Panc1 (cell line): ENCODE results near the gene DDX27. TPM values are rescaled to one million over a fixed set of nuclear protein-coding genes. Genes with fewer than 3 reads are reported as not detected.
A peak's percentile ranks its signal among the peaks of the same experiment; 100 is the strongest.

Source experiments
- ATAC-seq: fragments of 200-7000 bp; cut with Tn5 transposase; 2 replicates; pipeline ENCODE4 v1.9.1; 2020; ENCODE audit warnings: mild to moderate bottlenecking, moderate library complexity
- BruUV-seq: library from RNA; stranded (reverse); fragments of 400-500 nt; replicated peaks from 2 replicates; lab custom pipeline; 2021; lab: Mats Ljungman, UMichigan
- CTCF ChIA-PET: fragments of 300-600 bp; sonication (Branson Sonifier 250); formaldehyde crosslinking; loops from one replicate; lab custom pipeline; 2022; ENCODE audit warnings: antibody characterized with exemption; lab: Charles Lee
- POLR2A ChIA-PET: fragments of 300-600 bp; sonication (Branson Sonifier 250); formaldehyde crosslinking; loops from one replicate; lab custom pipeline; 2022; ENCODE audit warnings: antibody characterized with exemption; lab: Charles Lee
- DNase-seq: peaks from one replicate; pipeline ENCODE4 v3.0.0-alpha.2; 2010; ENCODE audit warnings: low read depth, low spot score
- H3K27ac ChIP-seq: 2 replicates; pipeline ENCODE4 v1.5.1; 2011; ENCODE audit warnings: mild to moderate bottlenecking, low read length, inconsistent platforms
- H3K27me3 ChIP-seq: fragments of 200-500 bp; sonication (Bioruptor generic); 2 replicates; pipeline ENCODE4 v1.6.0; 2014; ENCODE audit warnings: low read length, inconsistent platforms; ENCODE audit not compliant: control insufficient read depth, insufficient read depth
- H3K36me3 ChIP-seq: fragments of 200-500 bp; sonication (Bioruptor generic); 2 replicates; pipeline ENCODE4 v1.5.1; 2014; ENCODE audit warnings: inconsistent platforms, mild to moderate bottlenecking, low read length, moderate library complexity; ENCODE audit not compliant: control insufficient read depth, insufficient read depth
- H3K4me1 ChIP-seq: 2 replicates; pipeline ENCODE4 v1.5.1; 2011; ENCODE audit warnings: inconsistent platforms, mild to moderate bottlenecking, low read length, moderate library complexity; ENCODE audit not compliant: control insufficient read depth, insufficient read depth
- H3K4me3 ChIP-seq, 2 experiments: 2 replicates each; pipeline ENCODE4 v1.5.1; 2011 to 2012; ENCODE audit warnings: low read depth in 2 of 2, low read length in 2 of 2, mild to moderate bottlenecking in 2 of 2, inconsistent platforms in 1 of 2, moderate library complexity in 1 of 2
- H3K9me3 ChIP-seq: fragments of 200-500 bp; sonication (Bioruptor generic); 2 replicates; pipeline ENCODE4 v1.5.1; 2014; ENCODE audit warnings: low read depth, mild to moderate bottlenecking, inconsistent platforms, low read length, moderate library complexity; ENCODE audit not compliant: control insufficient read depth, insufficient read depth
- POLR2AphosphoS5 ChIP-seq: IDR thresholded peaks from 2 replicates; pipeline ENCODE4 v1.6.1; 2012; ENCODE audit warnings: mild to moderate bottlenecking, low read depth, low read length, moderate library complexity
- SIN3A ChIP-seq: IDR thresholded peaks from 2 replicates; pipeline ENCODE4 v1.6.1; 2012; ENCODE audit warnings: low read depth, mild to moderate bottlenecking, low read length, moderate library complexity, borderline replicate concordance; ENCODE audit not compliant: insufficient read depth
- TCF7L2 ChIP-seq: IDR thresholded peaks from 2 replicates; pipeline ENCODE4 v1.6.1; 2011; ENCODE audit warnings: mild to moderate bottlenecking, low read depth, low read length, inconsistent platforms
- in situ Hi-C: cut with HindIII; loops from 2 replicates; pipeline ENCODE4 v1.10.0; 2016; ENCODE audit warnings: low sequenced_read_pairs, low pct_unique_long_range_greater_than_20kb
- intact Hi-C: fragments of 100-400 bp; cut with micrococcal nuclease; formaldehyde crosslinking; loops from one replicate; pipeline ENCODE4 v1.10.0; 2022; ENCODE audit not compliant: unreplicated experiment
- total RNA-seq: library from RNA; stranded (reverse); gene quantifications from one replicate; pipeline ENCODE4 v1.2.1, GENCODE V29; 2021; ENCODE audit not compliant: unreplicated experiment
- TF ChIP-seq, protein P1 (sequence below): fragments of 450-650 bp; IDR thresholded peaks from 2 replicates; pipeline ENCODE4 v1.5.1; 2017; ENCODE audit warnings: mild to moderate bottlenecking
- TF ChIP-seq, protein P2 (sequence below), 2 experiments: IDR thresholded peaks; 2 replicates each; pipeline ENCODE4 v1.6.1; 2011 to 2012; ENCODE audit warnings: low read depth in 2 of 2, control low read depth in 1 of 2, low read length in 1 of 2, mild to moderate bottlenecking in 1 of 2, moderate library complexity in 1 of 2; ENCODE audit not compliant: insufficient read depth in 1 of 2

Gene DDX27
- total RNA-seq, 1 experiment from 2014 or later, result 63.4 TPM

GRCh38 chr20:49290608-49291191 is 71.5 kb downstream of the DDX27 start:
- in situ Hi-C loops, result no loop called here
- POLR2A ChIA-PET, result interaction anchor here (0.7 to 0.9 kb wide), 2 partner anchors 12 to 1079 kb away, joined by 3 to 7 read pairs; no protein-coding TSS in a partner anchor
- ATAC-seq (peak; percentile 45), DNase-seq (no peak)
- BruUV-seq, result no TSS peak
- TF ChIP-seq POLR2AphosphoS5 (peak; percentile 45), SIN3A (0 out of 2 replicates have a peak, but pooled peaks have one; percentile 33)
- TF ChIP-seq, protein P1, sequence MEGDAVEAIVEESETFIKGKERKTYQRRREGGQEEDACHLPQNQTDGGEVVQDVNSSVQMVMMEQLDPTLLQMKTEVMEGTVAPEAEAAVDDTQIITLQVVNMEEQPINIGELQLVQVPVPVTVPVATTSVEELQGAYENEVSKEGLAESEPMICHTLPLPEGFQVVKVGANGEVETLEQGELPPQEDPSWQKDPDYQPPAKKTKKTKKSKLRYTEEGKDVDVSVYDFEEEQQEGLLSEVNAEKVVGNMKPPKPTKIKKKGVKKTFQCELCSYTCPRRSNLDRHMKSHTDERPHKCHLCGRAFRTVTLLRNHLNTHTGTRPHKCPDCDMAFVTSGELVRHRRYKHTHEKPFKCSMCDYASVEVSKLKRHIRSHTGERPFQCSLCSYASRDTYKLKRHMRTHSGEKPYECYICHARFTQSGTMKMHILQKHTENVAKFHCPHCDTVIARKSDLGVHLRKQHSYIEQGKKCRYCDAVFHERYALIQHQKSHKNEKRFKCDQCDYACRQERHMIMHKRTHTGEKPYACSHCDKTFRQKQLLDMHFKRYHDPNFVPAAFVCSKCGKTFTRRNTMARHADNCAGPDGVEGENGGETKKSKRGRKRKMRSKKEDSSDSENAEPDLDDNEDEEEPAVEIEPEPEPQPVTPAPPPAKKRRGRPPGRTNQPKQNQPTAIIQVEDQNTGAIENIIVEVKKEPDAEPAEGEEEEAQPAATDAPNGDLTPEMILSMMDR, result no peak
- peaks cover 34% of the 10 kb centered on the region for H3K4me1 ChIP-seq
- no peak overlapping the region for H3K4me3 ChIP-seq
- H3K9me3 ChIP-seq, result no peaks in the 10 kb centered on the region
- CTCF ChIA-PET, result interaction anchor here (1.1 kb wide), 1 partner anchor 30 kb away, joined by 3 read pairs; no protein-coding TSS in a partner anchor
- no peaks in the 10 kb centered on the region for H3K27me3 ChIP-seq
- intact Hi-C loops, result no loop called here
- peaks cover 38% of the 10 kb centered on the region for H3K36me3 ChIP-seq
- no peak overlapping the region for H3K27ac ChIP-seq

- no TSS peak for BruUV-seq
- Histone ChIP-seq H3K36me3 (peaks cover 33% of the 10 kb centered on the region), H3K27ac (no peak overlapping the region), H3K4me3 (no peak overlapping the region), H3K27me3 (no peaks in the 10 kb centered on the region), H3K4me1 (peaks cover 30% of the 10 kb centered on the region), H3K9me3 (no peaks in the 10 kb centered on the region)
- POLR2A ChIA-PET, result no interaction called here
- no peak for DNase-seq
- in situ Hi-C loops (no loop called here), intact Hi-C loops (no loop called here)
- TF ChIP-seq SIN3A (no peak), POLR2AphosphoS5 (no peak; the same call in 1 of the 2 replicates), TCF7L2 (no peak)
- TF ChIP-seq, protein P1, result no peak
- TF ChIP-seq, protein P2, sequence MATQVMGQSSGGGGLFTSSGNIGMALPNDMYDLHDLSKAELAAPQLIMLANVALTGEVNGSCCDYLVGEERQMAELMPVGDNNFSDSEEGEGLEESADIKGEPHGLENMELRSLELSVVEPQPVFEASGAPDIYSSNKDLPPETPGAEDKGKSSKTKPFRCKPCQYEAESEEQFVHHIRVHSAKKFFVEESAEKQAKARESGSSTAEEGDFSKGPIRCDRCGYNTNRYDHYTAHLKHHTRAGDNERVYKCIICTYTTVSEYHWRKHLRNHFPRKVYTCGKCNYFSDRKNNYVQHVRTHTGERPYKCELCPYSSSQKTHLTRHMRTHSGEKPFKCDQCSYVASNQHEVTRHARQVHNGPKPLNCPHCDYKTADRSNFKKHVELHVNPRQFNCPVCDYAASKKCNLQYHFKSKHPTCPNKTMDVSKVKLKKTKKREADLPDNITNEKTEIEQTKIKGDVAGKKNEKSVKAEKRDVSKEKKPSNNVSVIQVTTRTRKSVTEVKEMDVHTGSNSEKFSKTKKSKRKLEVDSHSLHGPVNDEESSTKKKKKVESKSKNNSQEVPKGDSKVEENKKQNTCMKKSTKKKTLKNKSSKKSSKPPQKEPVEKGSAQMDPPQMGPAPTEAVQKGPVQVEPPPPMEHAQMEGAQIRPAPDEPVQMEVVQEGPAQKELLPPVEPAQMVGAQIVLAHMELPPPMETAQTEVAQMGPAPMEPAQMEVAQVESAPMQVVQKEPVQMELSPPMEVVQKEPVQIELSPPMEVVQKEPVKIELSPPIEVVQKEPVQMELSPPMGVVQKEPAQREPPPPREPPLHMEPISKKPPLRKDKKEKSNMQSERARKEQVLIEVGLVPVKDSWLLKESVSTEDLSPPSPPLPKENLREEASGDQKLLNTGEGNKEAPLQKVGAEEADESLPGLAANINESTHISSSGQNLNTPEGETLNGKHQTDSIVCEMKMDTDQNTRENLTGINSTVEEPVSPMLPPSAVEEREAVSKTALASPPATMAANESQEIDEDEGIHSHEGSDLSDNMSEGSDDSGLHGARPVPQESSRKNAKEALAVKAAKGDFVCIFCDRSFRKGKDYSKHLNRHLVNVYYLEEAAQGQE (IDR thresholded peaks at IDR 0.05; ENCODE audit: insufficient read depth in 1 of 2, low read depth in 2 of 2, low read length in 1 of 2), result no peak
- CTCF ChIA-PET, result interaction anchor here (1.1 kb wide), 1 partner anchor 29 kb away, joined by 3 read pairs; no protein-coding TSS in a partner anchor
- ATAC-seq, result peak; percentile 1; the same call in 1 of the 2 replicates
These were observed 72.0 kb downstream of the DDX27 start for GRCh38 chr20:49291200-49291599.
